Karpas-422 (cell line): Measurements from ENCODE around the gene RPA1. TPM values are rescaled to one million over a fixed set of nuclear protein-coding genes. Genes with fewer than 3 reads are reported as not detected.

Experiments used
- DNase-seq: peaks from one replicate; pipeline ENCODE4 v3.0.0-alpha.2; 2015
- H2AFZ ChIP-seq: fragments of 200-600 bp; sonication (generic); 2 replicates; pipeline ENCODE4 v1.6.1; 2014; ENCODE audit warnings: antibody characterized with exemption, low read length, mixed read lengths
- H3K27ac ChIP-seq: fragments of 200-600 bp; sonication (generic); 2 replicates; pipeline ENCODE4 v1.5.1; 2014; ENCODE audit warnings: mild to moderate bottlenecking, low read length, moderate library complexity
- H3K27me3 ChIP-seq: fragments of 200-600 bp; sonication (generic); 2 replicates; pipeline ENCODE4 v1.6.1; 2014; ENCODE audit warnings: low read length, mixed read lengths
- H3K36me3 ChIP-seq: fragments of 200-600 bp; sonication (generic); 2 replicates; pipeline ENCODE4 v1.6.1; 2014; ENCODE audit warnings: low read length, mixed read lengths; ENCODE audit not compliant: insufficient read depth
- H3K4me1 ChIP-seq: fragments of 200-600 bp; sonication (generic); 2 replicates; pipeline ENCODE4 v1.6.1; 2014; ENCODE audit warnings: mild to moderate bottlenecking, low read length, mixed read lengths
- H3K4me2 ChIP-seq: fragments of 200-600 bp; sonication (generic); 2 replicates; pipeline ENCODE4 v1.6.1; 2014; ENCODE audit warnings: low read length, low read depth, mild to moderate bottlenecking; ENCODE audit not compliant: poor library complexity, severe bottlenecking
- H3K4me3 ChIP-seq: fragments of 200-600 bp; sonication (generic); 2 replicates; pipeline ENCODE4 v1.5.1; 2014; ENCODE audit warnings: mild to moderate bottlenecking, antibody characterized with exemption, low read length, mixed read lengths
- H3K79me2 ChIP-seq: fragments of 200-600 bp; sonication (generic); 2 replicates; pipeline ENCODE4 v1.6.1; 2014; ENCODE audit warnings: mild to moderate bottlenecking, low read length, mixed read lengths
- H3K9ac ChIP-seq: fragments of 200-600 bp; sonication (generic); 2 replicates; pipeline ENCODE4 v1.6.0; 2014; ENCODE audit warnings: low read length
- H3K9me2 ChIP-seq: fragments of 200-600 bp; sonication (generic), shearing (Covaris generic); replicated peaks from 2 replicates; pipeline ENCODE4 v1.6.0; 2014; ENCODE audit warnings: mild to moderate bottlenecking, low read length, moderate library complexity; ENCODE audit not compliant: insufficient read depth
- H3K9me3 ChIP-seq: fragments of 300-700, 200-600 bp; sonication (generic); 2 replicates; pipeline ENCODE4 v1.6.1; 2014; ENCODE audit warnings: low read length, mixed read lengths
- H4K20me1 ChIP-seq: fragments of 200-600 bp; sonication (generic); 2 replicates; pipeline ENCODE4 v1.6.1; 2014; ENCODE audit warnings: mild to moderate bottlenecking, antibody characterized with exemption, low read length, low read depth; ENCODE audit not compliant: insufficient read depth
- total RNA-seq: library from RNA; depleted of rRNA; stranded (reverse); fragments of >200 nt; shearing (Covaris generic); gene quantifications from 2 replicates; pipeline ENCODE4 v1.2.3, GENCODE V29; 2014; ENCODE audit warnings: low replicate concordance; rRNA removed

Gene RPA1
- total RNA-seq = 40.4 and 63.9 TPM in 2 replicates

- Histone ChIP-seq H3K4me3 (peak within 1 kb of the TSS; percentile 88), H3K4me1 (peaks cover 44% of the 10 kb centered on the region), H3K9ac (peak within 1 kb of the TSS; percentile 94), H3K9me2 (no peaks in the 10 kb centered on the region), H3K36me3 (peaks cover 15% of the 10 kb centered on the region; the same call in 1 of the 2 replicates), H2AFZ (peak within 1 kb of the TSS; percentile 77; the same call in 1 of the 2 replicates), H3K79me2 (peaks cover 76% of the 10 kb centered on the region), H3K27ac (peak within 1 kb of the TSS; percentile 56), H4K20me1 (no peaks in the 10 kb centered on the region), H3K9me3 (no peaks in the 10 kb centered on the region), H3K27me3 (no peaks in the 10 kb centered on the region), H3K4me2 (peak within 1 kb of the TSS; percentile 99)
- DNase-seq = peak; percentile 96
Observed at GRCh38 chr17:1829592-1830257, at the start of gene RPA1, which contains the start of gene SMYD4. RPA1 (plus strand) TSS chr17:1830005; CDS start chr17:1830094, 89 bp downstream. SMYD4 (minus strand) TSS chr17:1829902; CDS start chr17:1827994, 1,908 bp downstream.

- no peak overlapping the region for H3K4me2 ChIP-seq
- no peaks in the 10 kb centered on the region for H3K4me1 ChIP-seq
- H4K20me1 ChIP-seq = no peaks in the 10 kb centered on the region
- peaks cover 24% of the 10 kb centered on the region; the same call in 1 of the 2 replicates for H3K36me3 ChIP-seq
- H3K4me3 ChIP-seq = no peak overlapping the region
- H3K9ac ChIP-seq = no peak overlapping the region
- H3K9me2 ChIP-seq = no peaks in the 10 kb centered on the region
- no peaks in the 10 kb centered on the region for H3K9me3 ChIP-seq
- DNase-seq = no peak
- H3K79me2 ChIP-seq = no peaks in the 10 kb centered on the region
- no peaks in the 10 kb centered on the region for H3K27me3 ChIP-seq
- H3K27ac ChIP-seq = no peak overlapping the region
- H2AFZ ChIP-seq = no peak overlapping the region
Observed at GRCh38 chr17:1782171-1782567, 47.6 kb upstream of the RPA1 start.

GRCh38 chr17:1783271-1783670 is 46.5 kb upstream of the RPA1 start:
- H3K4me3 ChIP-seq = no peak overlapping the region
- H3K4me1 ChIP-seq = no peaks in the 10 kb centered on the region
- H3K9me3 ChIP-seq = no peaks in the 10 kb centered on the region
- DNase-seq = no peak
- no peak overlapping the region for H3K4me2 ChIP-seq
- H3K27ac ChIP-seq = no peak overlapping the region
- peaks cover 24% of the 10 kb centered on the region; the same call in 1 of the 2 replicates for H3K36me3 ChIP-seq
- H3K79me2 ChIP-seq = no peaks in the 10 kb centered on the region
- H3K9ac ChIP-seq = no peak overlapping the region
- H4K20me1 ChIP-seq = no peaks in the 10 kb centered on the region
- no peaks in the 10 kb centered on the region for H3K9me2 ChIP-seq
- H2AFZ ChIP-seq = no peak overlapping the region
- no peaks in the 10 kb centered on the region for H3K27me3 ChIP-seq

- H3K9ac ChIP-seq = no peak overlapping the region
- no peak overlapping the region for H3K4me3 ChIP-seq
- H3K9me3 ChIP-seq = no peaks in the 10 kb centered on the region
- H4K20me1 ChIP-seq = no peaks in the 10 kb centered on the region
- H3K36me3 ChIP-seq = peaks cover 24% of the 10 kb centered on the region; the same call in 1 of the 2 replicates
- no peaks in the 10 kb centered on the region for H3K9me2 ChIP-seq
- H3K4me1 ChIP-seq = no peaks in the 10 kb centered on the region
- no peak overlapping the region for H3K4me2 ChIP-seq
- H2AFZ ChIP-seq = no peak overlapping the region
- H3K27ac ChIP-seq = no peak overlapping the region
- peak; percentile 57 for DNase-seq
- H3K79me2 ChIP-seq = no peaks in the 10 kb centered on the region
- H3K27me3 ChIP-seq = no peaks in the 10 kb centered on the region
Observed at GRCh38 chr17:1783834-1784611, 45.8 kb upstream of the RPA1 start.

GRCh38 chr17:1785930-1786329 is 43.9 kb upstream of the RPA1 start:
- H3K9ac ChIP-seq = no peak overlapping the region
- peaks cover 24% of the 10 kb centered on the region; the same call in 1 of the 2 replicates for H3K36me3 ChIP-seq

GRCh38 chr17:1786708-1787107 is 43.1 kb upstream of the RPA1 start:
- peaks cover 17% of the 10 kb centered on the region; the same call in 1 of the 2 replicates for H3K36me3 ChIP-seq

More at GRCh38 chr17:1785930-1786329, 43.9 kb upstream of the RPA1 start:
- Histone ChIP-seq H3K79me2 (peaks cover 4% of the 10 kb centered on the region; the same call in 1 of the 2 replicates), H3K27me3 (no peaks in the 10 kb centered on the region), H3K9me3 (no peaks in the 10 kb centered on the region), H4K20me1 (no peaks in the 10 kb centered on the region), H3K9me2 (no peaks in the 10 kb centered on the region), H3K4me1 (peaks cover 3% of the 10 kb centered on the region; the same call in 1 of the 2 replicates), H3K4me3 (no peak overlapping the region), H3K4me2 (no peak overlapping the region), H2AFZ (no peak overlapping the region), H3K27ac (no peak overlapping the region)
- DNase-seq = no peak

GRCh38 chr17:1787301-1787902 is 42.4 kb upstream of the RPA1 start:
- Histone ChIP-seq H3K9me2 (no peaks in the 10 kb centered on the region), H3K9me3 (no peaks in the 10 kb centered on the region), H2AFZ (no peak overlapping the region), H3K27me3 (no peaks in the 10 kb centered on the region), H3K9ac (no peak overlapping the region), H3K79me2 (peaks cover 12% of the 10 kb centered on the region), H3K36me3 (peaks cover 11% of the 10 kb centered on the region; the same call in 1 of the 2 replicates), H3K4me3 (no peak overlapping the region), H3K4me1 (peaks cover 11% of the 10 kb centered on the region), H3K4me2 (no peak overlapping the region), H4K20me1 (no peaks in the 10 kb centered on the region), H3K27ac (no peak overlapping the region)
- DNase-seq = no peak

More at GRCh38 chr17:1786708-1787107, 43.1 kb upstream of the RPA1 start:
- H3K4me1 ChIP-seq = peaks cover 10% of the 10 kb centered on the region
- DNase-seq = no peak
- H3K79me2 ChIP-seq = peaks cover 10% of the 10 kb centered on the region
- no peak overlapping the region for H3K9ac ChIP-seq
- no peaks in the 10 kb centered on the region for H3K9me2 ChIP-seq
- no peaks in the 10 kb centered on the region for H4K20me1 ChIP-seq
- H3K9me3 ChIP-seq = no peaks in the 10 kb centered on the region
- no peak overlapping the region for H2AFZ ChIP-seq
- H3K4me2 ChIP-seq = no peak overlapping the region
- no peak overlapping the region for H3K4me3 ChIP-seq
- H3K27me3 ChIP-seq = no peaks in the 10 kb centered on the region
- H3K27ac ChIP-seq = no peak overlapping the region
